ENCODE measurements around the gene RGPD6.
"Not testable (repeated sequence)": the region's sequence is repeated elsewhere in the genome, so short reads cannot be mapped to it uniquely, and the experiment has no call there.

DNA sequence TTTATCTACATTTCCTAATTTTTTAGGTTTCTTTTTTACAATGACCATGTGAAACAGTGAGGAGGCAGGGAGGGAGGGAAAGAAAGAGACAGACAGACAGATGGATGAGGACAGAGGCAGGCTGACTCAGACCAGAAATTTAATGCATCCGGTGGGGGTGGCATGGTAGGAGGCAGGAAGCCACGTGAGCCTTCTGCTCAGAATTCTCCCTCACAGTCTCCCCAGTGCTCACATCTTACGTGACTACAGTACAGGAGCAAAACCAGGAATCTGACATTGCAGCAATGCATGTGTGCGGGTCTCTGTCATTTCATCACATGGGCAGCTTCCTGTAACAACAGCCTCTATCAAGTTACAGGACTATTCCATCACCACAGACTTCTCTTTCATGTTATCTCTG is 102.1 kb downstream of the RGPD6 start:
- not testable (repeated sequence) for TF ChIP-seq EZH2phosphoT487, EZH2 (IDR thresholded peaks at IDR 0.05)
